ENCODE measurements around the gene WDR5.

Gene WDR5

DNA sequence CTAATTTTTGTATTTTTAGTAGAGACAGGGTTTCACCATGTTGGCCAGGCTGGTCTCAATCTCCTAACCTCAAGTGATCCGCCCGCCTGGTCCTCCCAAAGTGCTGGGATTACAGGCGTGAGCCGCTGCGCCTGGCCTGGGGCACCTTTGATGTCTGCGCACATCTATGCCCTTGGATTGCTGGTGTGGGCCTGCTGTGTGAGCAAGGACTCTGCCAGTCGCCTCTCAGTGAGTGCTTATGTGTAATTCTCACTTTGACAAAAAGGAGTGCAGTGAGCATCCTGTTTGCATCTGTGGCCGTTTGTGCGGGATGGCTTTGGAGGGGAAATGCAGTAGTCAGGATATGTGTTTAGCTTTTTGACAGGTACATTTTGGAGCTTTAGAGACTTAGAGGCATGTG, 9.4 kb downstream of the WDR5 start:
- Histone ChIP-seq H3K27me3 (ENCODE audit: control insufficient read depth in 5 of 5, insufficient read depth in 4 of 5, low read length in 5 of 5) (no peaks in the 10 kb centered on the region), H3K36me3 (ENCODE audit: control insufficient read depth in 5 of 5, insufficient read depth in 5 of 5, low read length in 5 of 5) (peaks cover 2 to 88% (median 77%) of the 10 kb centered on the region in 5 donors), H3K9me3 (ENCODE audit: control insufficient read depth in 5 of 5, low read length in 5 of 5) (no peaks in the 10 kb centered on the region), H3K27ac (ENCODE audit: low read depth, low read length) (no peak overlapping the region), H3K9ac (ENCODE audit: low read length in 5 of 5) (no peak overlapping the region), H3K4me1 (ENCODE audit: control insufficient read depth in 5 of 5, insufficient read depth in 5 of 5, low read length in 5 of 5) (peaks cover 0 to 3% (median 0%) of the 10 kb centered on the region in 5 donors), H3K4me3 (ENCODE audit: low read depth in 1 of 5, low read length in 5 of 5) (no peak overlapping the region)

DNA sequence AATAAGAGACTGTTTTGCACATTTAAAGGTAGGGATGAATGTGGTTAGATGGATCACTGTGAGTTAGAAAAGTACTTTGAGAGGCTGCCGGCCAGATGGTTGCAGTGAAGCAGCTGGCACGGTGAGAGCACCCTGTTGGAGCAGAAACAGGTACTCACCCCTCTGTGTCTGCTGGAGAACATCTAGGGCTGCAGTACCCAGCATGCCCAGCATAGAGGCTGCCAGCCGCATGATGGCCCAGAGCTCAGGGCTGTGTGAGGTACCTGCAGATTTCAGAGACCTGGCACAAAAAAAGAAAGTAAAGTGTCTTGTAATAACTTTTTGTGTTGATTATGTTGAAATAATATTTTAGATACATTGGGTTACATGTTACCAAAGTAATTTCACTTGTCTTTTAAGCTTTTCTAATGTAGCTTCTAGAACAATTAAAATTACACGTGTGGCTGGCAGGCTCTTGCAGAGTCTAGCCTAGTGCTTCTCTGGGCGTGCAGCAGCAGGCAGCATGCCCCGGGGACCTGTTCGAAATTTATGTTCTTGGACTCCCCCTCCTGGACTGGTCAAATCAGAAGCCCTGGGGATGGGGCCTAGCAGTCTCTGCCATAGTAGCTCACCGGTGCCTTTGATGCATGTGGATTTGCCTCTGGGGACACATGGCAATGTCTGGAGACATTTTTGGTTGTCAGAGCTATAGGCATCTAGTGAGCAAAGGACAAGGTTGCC, 11.1 kb downstream of the WDR5 start:
- Histone ChIP-seq H3K9me3 (ENCODE audit: control insufficient read depth in 5 of 5, low read length in 5 of 5) (no peaks in the 10 kb centered on the region), H3K9ac (ENCODE audit: low read length in 5 of 5) (no peak overlapping the region), H3K27ac (ENCODE audit: low read depth, low read length) (no peak overlapping the region), H3K4me1 (ENCODE audit: control insufficient read depth in 5 of 5, insufficient read depth in 5 of 5, low read length in 5 of 5) (peaks cover 0 to 3% (median 0%) of the 10 kb centered on the region in 5 donors), H3K36me3 (ENCODE audit: control insufficient read depth in 5 of 5, insufficient read depth in 5 of 5, low read length in 5 of 5) (peaks cover 3 to 87% (median 78%) of the 10 kb centered on the region in 5 donors), H3K27me3 (ENCODE audit: control insufficient read depth in 5 of 5, insufficient read depth in 4 of 5, low read length in 5 of 5) (no peaks in the 10 kb centered on the region), H3K4me3 (ENCODE audit: low read depth in 1 of 5, low read length in 5 of 5) (no peak overlapping the region)

DNA sequence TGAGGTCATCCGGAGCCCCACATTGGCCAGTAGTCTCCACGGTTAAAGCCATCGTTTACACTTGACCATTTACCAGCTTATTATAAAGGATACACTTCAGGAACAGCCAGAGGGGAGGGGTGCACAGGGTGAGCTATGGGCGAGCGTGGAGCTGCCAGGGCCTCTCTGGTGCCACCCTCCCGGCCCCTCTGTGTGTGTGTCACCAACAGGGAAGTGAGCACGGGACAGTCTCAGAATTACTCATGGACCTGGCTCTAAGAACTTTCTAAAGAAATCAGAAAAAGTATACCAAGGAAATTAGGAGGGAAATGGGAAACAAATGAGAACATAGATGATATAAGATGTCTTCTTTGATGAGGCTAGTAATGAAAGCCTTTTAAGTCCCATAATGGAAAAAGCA, 13.5 kb downstream of the WDR5 start:
- Histone ChIP-seq H3K36me3 (ENCODE audit: control insufficient read depth in 5 of 5, insufficient read depth in 5 of 5, low read length in 5 of 5) (peaks cover 3 to 90% (median 83%) of the 10 kb centered on the region in 5 donors), H3K4me3 (ENCODE audit: low read depth in 1 of 5, low read length in 5 of 5) (no peak overlapping the region), H3K27ac (ENCODE audit: low read depth, low read length) (no peak overlapping the region), H3K27me3 (ENCODE audit: control insufficient read depth in 5 of 5, insufficient read depth in 4 of 5, low read length in 5 of 5) (no peaks in the 10 kb centered on the region), H3K9me3 (ENCODE audit: control insufficient read depth in 5 of 5, low read length in 5 of 5) (no peaks in the 10 kb centered on the region), H3K4me1 (ENCODE audit: control insufficient read depth in 5 of 5, insufficient read depth in 5 of 5, low read length in 5 of 5) (peaks cover 0 to 3% (median 0%) of the 10 kb centered on the region in 5 donors), H3K9ac (ENCODE audit: low read length in 5 of 5) (no peak overlapping the region)

DNA sequence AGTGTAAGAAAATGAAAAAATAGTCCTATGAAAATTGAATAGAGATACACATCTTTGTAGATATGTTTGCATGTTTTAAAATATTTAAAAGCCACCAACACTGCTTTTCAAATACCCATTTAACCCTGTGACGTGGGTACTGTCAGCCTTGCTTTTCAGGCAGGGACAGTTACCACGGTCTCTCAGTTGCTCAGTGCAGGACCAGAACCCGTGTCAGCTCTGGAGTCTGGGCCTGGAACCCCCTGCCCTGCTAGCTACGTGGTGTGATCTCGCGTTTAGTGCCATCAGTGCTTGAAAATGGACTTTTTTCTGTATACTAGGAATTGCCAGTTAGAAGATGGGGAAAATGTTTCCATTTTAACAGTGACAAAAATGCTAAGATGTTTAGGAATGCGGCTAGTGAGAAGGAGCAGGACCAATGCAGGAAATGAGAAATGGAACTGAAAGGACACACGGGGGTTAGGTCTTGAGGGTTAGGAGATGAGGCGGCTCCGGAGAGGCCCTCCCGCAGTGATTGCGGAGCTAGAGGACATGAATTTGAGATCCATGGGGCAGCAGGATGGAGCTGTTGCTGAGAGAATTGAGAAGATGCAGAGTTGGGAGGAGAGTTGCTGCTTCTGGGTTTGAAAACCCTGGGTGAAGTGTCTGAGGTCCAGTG, 14.8 kb downstream of the WDR5 start:
- Histone ChIP-seq H3K36me3 (ENCODE audit: control insufficient read depth in 5 of 5, insufficient read depth in 5 of 5, low read length in 5 of 5) (peaks cover 7 to 90% (median 84%) of the 10 kb centered on the region in 5 donors), H3K27ac (ENCODE audit: low read depth, low read length) (no peak overlapping the region), H3K9ac (ENCODE audit: low read length in 5 of 5) (no peak overlapping the region), H3K9me3 (ENCODE audit: control insufficient read depth in 5 of 5, low read length in 5 of 5) (no peaks in the 10 kb centered on the region), H3K27me3 (ENCODE audit: control insufficient read depth in 5 of 5, insufficient read depth in 4 of 5, low read length in 5 of 5) (no peaks in the 10 kb centered on the region), H3K4me3 (ENCODE audit: low read depth in 1 of 5, low read length in 5 of 5) (no peak overlapping the region), H3K4me1 (ENCODE audit: control insufficient read depth in 5 of 5, insufficient read depth in 5 of 5, low read length in 5 of 5) (peaks cover 0 to 3% (median 0%) of the 10 kb centered on the region in 5 donors)

DNA sequence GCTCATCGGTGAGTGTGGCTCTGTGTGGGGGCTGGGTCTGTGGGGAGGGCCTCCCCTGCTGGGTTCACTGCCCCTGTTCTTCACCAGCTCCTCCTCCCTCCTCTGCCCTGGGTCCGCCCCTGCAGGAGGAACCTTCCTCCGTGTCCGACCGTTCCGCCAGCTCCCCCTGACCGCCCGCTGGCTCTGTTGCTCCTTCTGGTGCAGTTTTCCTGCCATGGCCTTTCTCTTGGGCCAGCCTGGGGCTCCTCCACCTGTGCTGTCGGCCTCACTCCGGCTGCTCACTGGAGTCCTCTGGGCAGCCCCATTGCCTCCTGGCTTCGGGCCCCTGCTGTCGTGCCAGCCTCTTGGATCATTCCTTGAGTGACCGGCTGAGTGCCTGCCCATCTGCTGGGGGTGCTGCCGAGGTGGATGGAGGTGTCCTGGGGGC, 16.2 kb downstream of the WDR5 start:
- Histone ChIP-seq H3K9me3 (ENCODE audit: control insufficient read depth in 5 of 5, low read length in 5 of 5) (no peaks in the 10 kb centered on the region), H3K9ac (ENCODE audit: low read length in 5 of 5) (no peak overlapping the region)

DNA sequence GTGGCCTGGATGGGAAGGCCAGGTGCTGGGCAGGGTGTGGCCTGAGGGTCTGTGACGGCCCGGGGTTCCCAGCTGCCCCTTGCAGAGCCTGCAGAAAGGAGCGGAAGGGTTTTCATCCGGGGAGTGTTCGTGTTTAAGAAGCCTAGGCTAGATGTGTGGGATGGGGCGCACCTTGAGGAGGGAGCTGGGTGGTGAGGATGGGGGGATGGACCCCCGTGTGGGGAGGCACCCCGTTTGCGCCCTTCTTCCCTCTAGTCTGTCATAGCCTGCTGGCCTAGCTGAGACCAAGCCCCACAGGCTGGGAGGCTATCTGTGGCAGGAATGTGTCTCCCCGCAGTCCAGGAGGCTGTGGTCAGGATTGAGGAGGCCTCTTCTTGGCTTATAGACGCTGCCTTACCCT, 16.6 kb downstream of the WDR5 start:
- H3K36me3 ChIP-seq (ENCODE audit: control insufficient read depth in 5 of 5, insufficient read depth in 5 of 5, low read length in 5 of 5), result peaks cover 7 to 95% (median 94%) of the 10 kb centered on the region in 5 donors
- no peak overlapping the region for H3K27ac ChIP-seq (ENCODE audit: low read depth, low read length)
- H3K9ac ChIP-seq (ENCODE audit: low read length in 5 of 5), result no peak overlapping the region
- no peaks in the 10 kb centered on the region for H3K9me3 ChIP-seq (ENCODE audit: control insufficient read depth in 5 of 5, low read length in 5 of 5)
- no peak overlapping the region for H3K4me3 ChIP-seq (ENCODE audit: low read depth in 1 of 5, low read length in 5 of 5)
- no peaks in the 10 kb centered on the region for H3K27me3 ChIP-seq (ENCODE audit: control insufficient read depth in 5 of 5, insufficient read depth in 4 of 5, low read length in 5 of 5)
- no peaks in the 10 kb centered on the region for H3K4me1 ChIP-seq (ENCODE audit: control insufficient read depth in 5 of 5, insufficient read depth in 5 of 5, low read length in 5 of 5)

More for the DNA sequence above, 16.2 kb downstream of the WDR5 start:
- H3K36me3 ChIP-seq (ENCODE audit: control insufficient read depth in 5 of 5, insufficient read depth in 5 of 5, low read length in 5 of 5), result peaks cover 7 to 95% (median 90%) of the 10 kb centered on the region in 5 donors
- no peak overlapping the region for H3K27ac ChIP-seq (ENCODE audit: low read depth, low read length)
- no peaks in the 10 kb centered on the region for H3K4me1 ChIP-seq (ENCODE audit: control insufficient read depth in 5 of 5, insufficient read depth in 5 of 5, low read length in 5 of 5)
- H3K4me3 ChIP-seq (ENCODE audit: low read depth in 1 of 5, low read length in 5 of 5), result no peak overlapping the region
- no peaks in the 10 kb centered on the region for H3K27me3 ChIP-seq (ENCODE audit: control insufficient read depth in 5 of 5, insufficient read depth in 4 of 5, low read length in 5 of 5)

DNA sequence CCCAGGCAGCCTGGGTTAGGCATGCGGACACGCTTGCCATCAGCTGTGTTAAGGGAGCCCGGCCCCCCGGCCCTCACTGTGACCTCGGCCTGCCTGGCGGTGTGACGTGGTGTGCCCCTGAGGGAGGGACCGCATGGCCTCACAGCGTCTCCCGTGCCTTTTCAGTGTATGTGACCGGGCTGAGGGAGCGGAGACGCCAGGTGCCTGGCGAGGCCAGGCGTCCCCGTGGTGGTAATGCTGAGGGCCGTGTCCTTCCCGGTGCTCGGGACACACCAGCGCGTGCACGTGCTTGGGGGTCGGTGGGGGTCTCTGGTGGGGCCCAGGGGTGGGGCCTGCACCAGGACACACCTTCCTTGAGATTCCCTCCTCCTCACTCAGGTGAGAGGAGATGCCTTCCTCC, 17.6 kb downstream of the WDR5 start:
- H3K9me3 ChIP-seq (ENCODE audit: control insufficient read depth in 5 of 5, low read length in 5 of 5), result no peaks in the 10 kb centered on the region
- no peaks in the 10 kb centered on the region for H3K27me3 ChIP-seq (ENCODE audit: control insufficient read depth in 5 of 5, insufficient read depth in 4 of 5, low read length in 5 of 5)
- no peak overlapping the region for H3K27ac ChIP-seq (ENCODE audit: low read depth, low read length)
- peaks cover 7 to 98% (median 97%) of the 10 kb centered on the region in 5 donors for H3K36me3 ChIP-seq (ENCODE audit: control insufficient read depth in 5 of 5, insufficient read depth in 5 of 5, low read length in 5 of 5)
- no peaks in the 10 kb centered on the region for H3K4me1 ChIP-seq (ENCODE audit: control insufficient read depth in 5 of 5, insufficient read depth in 5 of 5, low read length in 5 of 5)
- H3K4me3 ChIP-seq (ENCODE audit: low read depth in 1 of 5, low read length in 5 of 5), result no peak overlapping the region
- H3K9ac ChIP-seq (ENCODE audit: low read length in 5 of 5), result no peak overlapping the region

DNA sequence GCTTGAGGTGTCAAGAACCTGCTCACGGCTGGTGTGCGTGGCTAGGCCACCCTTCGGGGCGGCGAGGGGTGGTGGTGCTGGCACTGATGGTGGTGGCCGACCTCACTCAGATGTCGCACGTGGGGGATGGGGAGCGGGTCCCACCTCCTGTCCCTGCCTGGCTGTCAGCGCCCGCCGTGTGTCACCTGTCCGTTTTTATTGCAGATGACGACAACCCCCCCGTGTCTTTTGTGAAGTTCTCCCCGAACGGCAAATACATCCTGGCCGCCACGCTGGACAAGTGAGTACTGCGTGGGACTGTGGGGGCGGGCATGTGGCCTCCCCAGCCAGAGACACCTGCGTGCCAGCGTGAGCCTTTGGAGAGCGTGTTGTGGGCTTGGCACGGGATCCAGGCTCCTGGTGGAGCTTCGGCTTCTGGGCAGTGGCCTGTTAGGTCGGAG, 18.4 kb downstream of the WDR5 start:
- H3K27ac ChIP-seq (ENCODE audit: low read depth, low read length), result no peak overlapping the region
- no peaks in the 10 kb centered on the region for H3K9me3 ChIP-seq (ENCODE audit: control insufficient read depth in 5 of 5, low read length in 5 of 5)
- H3K36me3 ChIP-seq (ENCODE audit: control insufficient read depth in 5 of 5, insufficient read depth in 5 of 5, low read length in 5 of 5), result peaks cover 7 to 98% (median 94%) of the 10 kb centered on the region in 5 donors
- no peaks in the 10 kb centered on the region for H3K27me3 ChIP-seq (ENCODE audit: control insufficient read depth in 5 of 5, insufficient read depth in 4 of 5, low read length in 5 of 5)
- no peaks in the 10 kb centered on the region for H3K4me1 ChIP-seq (ENCODE audit: control insufficient read depth in 5 of 5, insufficient read depth in 5 of 5, low read length in 5 of 5)
- no peak overlapping the region for H3K9ac ChIP-seq (ENCODE audit: low read length in 5 of 5)
- H3K4me3 ChIP-seq (ENCODE audit: low read depth in 1 of 5, low read length in 5 of 5), result no peak overlapping the region

DNA sequence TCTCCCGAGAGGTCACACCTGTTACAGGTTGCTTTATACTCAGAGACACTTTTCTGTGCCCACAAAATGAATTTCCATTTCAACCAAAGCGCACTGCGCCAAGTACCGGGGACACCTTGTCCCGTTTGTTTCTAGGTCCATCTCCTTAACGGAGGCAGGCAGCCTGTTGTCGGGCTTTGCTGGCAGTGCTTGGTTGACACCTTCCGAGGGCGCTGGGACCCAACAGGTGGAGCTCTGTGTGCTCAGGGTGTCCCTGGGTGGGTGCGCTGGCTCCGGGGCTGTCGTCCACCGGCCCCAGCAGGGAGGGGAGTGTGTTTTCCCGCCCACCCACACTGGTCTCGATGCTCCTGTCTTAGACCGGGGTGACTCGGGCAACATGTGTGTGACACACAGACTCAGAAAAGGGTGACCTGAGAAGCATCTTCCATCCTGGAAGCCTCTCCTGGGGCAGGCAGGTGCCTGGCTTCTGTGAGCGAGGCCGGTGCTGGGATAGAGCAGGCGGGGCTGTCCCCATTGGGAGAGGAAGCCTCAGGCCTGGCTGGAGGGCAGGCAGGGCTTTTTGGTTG, 20.0 kb downstream of the WDR5 start:
- peaks cover 3 to 88% (median 85%) of the 10 kb centered on the region in 5 donors for H3K36me3 ChIP-seq (ENCODE audit: control insufficient read depth in 5 of 5, insufficient read depth in 5 of 5, low read length in 5 of 5)

More for the DNA sequence above, 20.0 kb downstream of the WDR5 start:
- Histone ChIP-seq H3K4me3 (ENCODE audit: low read depth in 1 of 5, low read length in 5 of 5) (no peak overlapping the region), H3K9ac (ENCODE audit: low read length in 5 of 5) (no peak overlapping the region), H3K27ac (ENCODE audit: low read depth, low read length) (no peak overlapping the region), H3K4me1 (ENCODE audit: control insufficient read depth in 5 of 5, insufficient read depth in 5 of 5, low read length in 5 of 5) (no peaks in the 10 kb centered on the region), H3K9me3 (ENCODE audit: control insufficient read depth in 5 of 5, low read length in 5 of 5) (no peaks in the 10 kb centered on the region), H3K27me3 (ENCODE audit: control insufficient read depth in 5 of 5, insufficient read depth in 4 of 5, low read length in 5 of 5) (no peaks in the 10 kb centered on the region)
